MM.1S (cell line): ENCODE data around the gene ZGPAT.

Experiments
- CTCF ChIP-seq: fragments of 300-600 bp; sonication (generic); IDR thresholded peaks from 2 replicates; pipeline ENCODE4 v1.5.1; 2016; ENCODE audit warnings: antibody characterized with exemption, low read length, mixed read lengths
- EZH2phosphoT487 ChIP-seq: fragments of 300-600 bp; sonication (generic); IDR thresholded peaks from 2 replicates; pipeline ENCODE4 v1.6.1; 2018; ENCODE audit warnings: antibody characterized with exemption, low read length

GRCh38 chr20:63752411-63753101 is 44.7 kb downstream of the ZGPAT start:
- TF ChIP-seq CTCF (no peak), EZH2phosphoT487 (no peak)
